Right lobe of liver (tissue), 6 donors: ENCODE measurements around the gene BCL6. TPM values are rescaled to one million over a fixed set of nuclear protein-coding genes. Genes with fewer than 3 reads are reported as not detected.
A peak's percentile ranks its signal among the peaks of the same experiment; 100 is the strongest.

Experiments used
- ATAC-seq, 4 donors: fragments of 200-7000 bp; cut with Tn5 transposase; one replicate each; pipeline ENCODE4 v1.9.1; 2020; ENCODE audit warnings: mild to moderate bottlenecking in 4 of 4, moderate library complexity in 4 of 4
- DNase-seq, 3 donors: peaks; one replicate each; pipeline ENCODE4 v3.0.0-alpha.2; 2020
- H3K27ac ChIP-seq, 3 donors: fragments of 200-600 bp; one replicate each; pipeline ENCODE4 v1.8.0; 2022
- H3K27me3 ChIP-seq, 2 donors: fragments of 200-600 bp; one replicate each; pipeline ENCODE4 v1.8.0; 2022
- H3K36me3 ChIP-seq, 4 donors: fragments of 200-600 bp; sonication (generic) in 1 of 4; one replicate each; pipeline versions ENCODE4 v1.5.1 to v1.8.0; 2017 to 2022; ENCODE audit warnings: control low read depth in 1 of 4
- H3K4me1 ChIP-seq, 4 donors: fragments of 200-600 bp; sonication (generic) in 1 of 4; one replicate each; pipeline versions ENCODE4 v1.5.1 to v1.8.0; 2017 to 2022; ENCODE audit warnings: control low read depth in 1 of 4
- H3K4me3 ChIP-seq, 3 donors: fragments of 200-600 bp; one replicate each; pipeline ENCODE4 v1.8.0; 2022
- H3K9me3 ChIP-seq, 4 donors: fragments of 200-600 bp; sonication (generic) in 1 of 4; one replicate each; pipeline versions ENCODE4 v1.5.1 to v1.8.0; 2017 to 2022; ENCODE audit warnings: control low read depth in 1 of 4
- POLR2A ChIP-seq: fragments of 450-650 bp; IDR thresholded peaks from one replicate; pipeline ENCODE4 v1.6.1; 2017; ENCODE audit warnings: antibody characterized with exemption, mild to moderate bottlenecking
- WGBS: methylation state at CpG from one replicate; pipeline ENCODE4 v1.1.6; 2018; ENCODE audit warnings: low coverage, low lambda C conversion rate; ENCODE audit not compliant: insufficient coverage; ENCODE audit errors: missing lambda C conversion rate; 5-methylcytosine and 5-hydroxymethylcytosine counted together
- intact Hi-C, 2 donors: fragments of 100-400 bp; cut with DNase I; formaldehyde crosslinking; loops; one replicate each; pipeline versions ENCODE4 v1.11.2 to v1.14.1; 2022
- total RNA-seq, 6 experiments: library from RNA; depleted of rRNA in 2 of 6; stranded (reverse); fragments of >200 nt in 2 of 6; fragmentation: NEBNext Ultra II Directional in 3 of 6; extraction: Animal tissue kit (Norgen Biotek cat#: 25700) in 3 of 6; gene quantifications; one replicate each; pipeline versions ENCODE4 v1.1.0 to v1.2.4, GENCODE V29; 2016 to 2023
- TF ChIP-seq, protein P1 (sequence below), 4 donors: fragments of 200-600 bp in 3 of 4; fragments of 450-650 bp in 1 of 4; IDR thresholded peaks; one replicate each; pipeline versions ENCODE4 v1.5.1 to v1.8.0; 2016 to 2022; ENCODE audit warnings: antibody characterized with exemption in 4 of 4, mild to moderate bottlenecking in 2 of 4
- donor health status: DM: no; HTN: yes; CAD: no.
- donor health status: DM: no; HTN: no; CAD: no.
- donor health status: DM: no; HTN: no; CAD: no.
- donor health status: DM: no; HTN: yes; CAD: no.
- donor health status: DM: no; HTN: yes; CAD: no.

The BCL6 gene
- total RNA-seq, 6 experiments from 2014 or later = 29.1 to 67.5 (median 41.8) TPM

- intact Hi-C loops = no loop called here
- H3K27me3 ChIP-seq = no peaks in the 10 kb centered on the region
- no peaks in the 10 kb centered on the region for H3K9me3 ChIP-seq
- H3K36me3 ChIP-seq = no peaks in the 10 kb centered on the region
- H3K4me1 ChIP-seq = peaks cover 0 to 2% (median 0%) of the 10 kb centered on the region in 4 donors
- TF ChIP-seq, protein P1, sequence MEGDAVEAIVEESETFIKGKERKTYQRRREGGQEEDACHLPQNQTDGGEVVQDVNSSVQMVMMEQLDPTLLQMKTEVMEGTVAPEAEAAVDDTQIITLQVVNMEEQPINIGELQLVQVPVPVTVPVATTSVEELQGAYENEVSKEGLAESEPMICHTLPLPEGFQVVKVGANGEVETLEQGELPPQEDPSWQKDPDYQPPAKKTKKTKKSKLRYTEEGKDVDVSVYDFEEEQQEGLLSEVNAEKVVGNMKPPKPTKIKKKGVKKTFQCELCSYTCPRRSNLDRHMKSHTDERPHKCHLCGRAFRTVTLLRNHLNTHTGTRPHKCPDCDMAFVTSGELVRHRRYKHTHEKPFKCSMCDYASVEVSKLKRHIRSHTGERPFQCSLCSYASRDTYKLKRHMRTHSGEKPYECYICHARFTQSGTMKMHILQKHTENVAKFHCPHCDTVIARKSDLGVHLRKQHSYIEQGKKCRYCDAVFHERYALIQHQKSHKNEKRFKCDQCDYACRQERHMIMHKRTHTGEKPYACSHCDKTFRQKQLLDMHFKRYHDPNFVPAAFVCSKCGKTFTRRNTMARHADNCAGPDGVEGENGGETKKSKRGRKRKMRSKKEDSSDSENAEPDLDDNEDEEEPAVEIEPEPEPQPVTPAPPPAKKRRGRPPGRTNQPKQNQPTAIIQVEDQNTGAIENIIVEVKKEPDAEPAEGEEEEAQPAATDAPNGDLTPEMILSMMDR (IDR thresholded peaks at IDR 0.05) = no peak
- TF ChIP-seq POLR2A = no peak
- no peak overlapping the region for H3K4me3 ChIP-seq
- ATAC-seq (no peak), DNase-seq (no peak)
- 58% methylated on average over 3 of the region's 3 CpGs for WGBS
- no peak overlapping the region for H3K27ac ChIP-seq
Measured at GRCh38 chr3:187789872-187790271, 44.6 kb upstream of the BCL6 start.

GRCh38 chr3:187788984-187789857 lies 44.0 kb upstream of the BCL6 start:
- Histone ChIP-seq H3K27me3 (no peaks in the 10 kb centered on the region), H3K4me3 (no peak overlapping the region), H3K9me3 (no peaks in the 10 kb centered on the region), H3K27ac (no peak overlapping the region), H3K36me3 (no peaks in the 10 kb centered on the region), H3K4me1 (no peaks in the 10 kb centered on the region)
- WGBS = 79% methylated on average over 5 of the region's 5 CpGs
- no peak for DNase-seq
- TF ChIP-seq POLR2A = no peak
- TF ChIP-seq, protein P1 (IDR thresholded peaks at IDR 0.05) = no peak
- no peak for ATAC-seq
- intact Hi-C loops = no loop called here

- peak; percentile 53 to 97 (median 74) for ATAC-seq
- DNase-seq = no peak
- intact Hi-C loops = no loop called here
- Histone ChIP-seq H3K36me3 (no peaks in the 10 kb centered on the region), H3K9me3 (no peaks in the 10 kb centered on the region), H3K4me1 (no peaks in the 10 kb centered on the region), H3K27me3 (no peaks in the 10 kb centered on the region), H3K27ac (no peak overlapping the region), H3K4me3 (no peak overlapping the region)
- WGBS = 38% methylated on average over 2 of the region's 2 CpGs
- no peak for TF ChIP-seq POLR2A
- TF ChIP-seq, protein P1 (IDR thresholded peaks at IDR 0.05) = no peak
Measured at GRCh38 chr3:187783098-187783497, 37.8 kb upstream of the BCL6 start.

GRCh38 chr3:187782006-187782405 lies 36.7 kb upstream of the BCL6 start:
- no peaks in the 10 kb centered on the region for H3K27me3 ChIP-seq
- TF ChIP-seq, protein P1 (IDR thresholded peaks at IDR 0.05) = no peak
- no peak for TF ChIP-seq POLR2A
- no peak for DNase-seq
- intact Hi-C loops = no loop called here
- WGBS = 76% methylated on average over 3 of the region's 3 CpGs
- no peak for ATAC-seq
- no peak overlapping the region for H3K27ac ChIP-seq
- H3K36me3 ChIP-seq = no peaks in the 10 kb centered on the region
- H3K4me1 ChIP-seq = no peaks in the 10 kb centered on the region
- H3K4me3 ChIP-seq = no peak overlapping the region
- no peaks in the 10 kb centered on the region for H3K9me3 ChIP-seq
